ENCODE results near the gene PNMA1.

- TF ChIP-seq CTCF (IDR thresholded peaks at IDR 0.05) (no peak), EZH2 (IDR thresholded peaks at IDR 0.05; ENCODE audit: borderline replicate concordance, insufficient read depth, low read depth, low read length, poor library complexity, severe bottlenecking) (no peak)
Measured at GRCh38 chr14:73694083-73694482, 20.1 kb downstream of the PNMA1 start.
